Kidney tubule cell (primary cell): Measurements from ENCODE around the gene FFAR2.
A peak's percentile ranks its signal among the peaks of the same experiment; 100 is the strongest.

Source experiments
- DNase-seq: peaks from one replicate; pipeline ENCODE4 v3.0.0-alpha.2; 2018; ENCODE audit warnings: low spot score

The FFAR2 gene

GRCh38 chr19:35425682-35426081 lies 22.4 kb upstream of the FFAR2 start:
- DNase-seq, result no peak

GRCh38 chr19:35427187-35427586 lies 20.9 kb upstream of the FFAR2 start:
- no peak for DNase-seq

GRCh38 chr19:35429698-35430408 lies 18.2 kb upstream of the FFAR2 start:
- no peak for DNase-seq

GRCh38 chr19:35430409-35431144 lies 17.5 kb upstream of the FFAR2 start:
- DNase-seq, result peak; percentile 13

- DNase-seq, result no peak
Observed at GRCh38 chr19:35431145-35431807, 16.8 kb upstream of the FFAR2 start.

- DNase-seq, result no peak
Observed at GRCh38 chr19:35432911-35433310, 15.1 kb upstream of the FFAR2 start.

GRCh38 chr19:35433448-35433847 lies 14.6 kb upstream of the FFAR2 start:
- DNase-seq, result peak; percentile 11

- no peak for DNase-seq
Observed at GRCh38 chr19:35435896-35436295, 12.2 kb upstream of the FFAR2 start.

- DNase-seq, result peak; percentile 84
Observed at GRCh38 chr19:35436477-35437405, 11.3 kb upstream of the FFAR2 start.

GRCh38 chr19:35437406-35437951 lies 10.6 kb upstream of the FFAR2 start:
- DNase-seq, result no peak

GRCh38 chr19:35438096-35438495 lies 10.0 kb upstream of the FFAR2 start:
- no peak for DNase-seq

- DNase-seq, result no peak
Observed at GRCh38 chr19:35438527-35438926, 9.5 kb upstream of the FFAR2 start.

GRCh38 chr19:35439921-35440320 lies 8.1 kb upstream of the FFAR2 start:
- DNase-seq, result no peak

- DNase-seq, result no peak
Observed at GRCh38 chr19:35442091-35442490, 6.0 kb upstream of the FFAR2 start.

- no peak for DNase-seq
Observed at GRCh38 chr19:35444735-35445134, 3.3 kb upstream of the FFAR2 start.

- no peak for DNase-seq
Observed at GRCh38 chr19:35445826-35446593, 2.0 kb upstream of the FFAR2 start.

- DNase-seq, result peak; percentile 37
Observed at GRCh38 chr19:35449359-35450043, 1.4 kb downstream of the FFAR2 start.

- no peak for DNase-seq
Observed at GRCh38 chr19:35451338-35452096, 3.5 kb downstream of the FFAR2 start.

GRCh38 chr19:35454663-35455062 lies 6.6 kb downstream of the FFAR2 start:
- no peak for DNase-seq
